ENCODE measurements around the gene RALGAPB. TPM values are rescaled to one million over a fixed set of nuclear protein-coding genes. Genes with fewer than 3 reads are reported as not detected.

Gene RALGAPB
- total and polyA plus RNA-seq, 2 of the 13 experiments (the other 11 are each of a cell fraction or from before 2014, with no cell fraction given): 17.6 to 30.6 TPM

DNA sequence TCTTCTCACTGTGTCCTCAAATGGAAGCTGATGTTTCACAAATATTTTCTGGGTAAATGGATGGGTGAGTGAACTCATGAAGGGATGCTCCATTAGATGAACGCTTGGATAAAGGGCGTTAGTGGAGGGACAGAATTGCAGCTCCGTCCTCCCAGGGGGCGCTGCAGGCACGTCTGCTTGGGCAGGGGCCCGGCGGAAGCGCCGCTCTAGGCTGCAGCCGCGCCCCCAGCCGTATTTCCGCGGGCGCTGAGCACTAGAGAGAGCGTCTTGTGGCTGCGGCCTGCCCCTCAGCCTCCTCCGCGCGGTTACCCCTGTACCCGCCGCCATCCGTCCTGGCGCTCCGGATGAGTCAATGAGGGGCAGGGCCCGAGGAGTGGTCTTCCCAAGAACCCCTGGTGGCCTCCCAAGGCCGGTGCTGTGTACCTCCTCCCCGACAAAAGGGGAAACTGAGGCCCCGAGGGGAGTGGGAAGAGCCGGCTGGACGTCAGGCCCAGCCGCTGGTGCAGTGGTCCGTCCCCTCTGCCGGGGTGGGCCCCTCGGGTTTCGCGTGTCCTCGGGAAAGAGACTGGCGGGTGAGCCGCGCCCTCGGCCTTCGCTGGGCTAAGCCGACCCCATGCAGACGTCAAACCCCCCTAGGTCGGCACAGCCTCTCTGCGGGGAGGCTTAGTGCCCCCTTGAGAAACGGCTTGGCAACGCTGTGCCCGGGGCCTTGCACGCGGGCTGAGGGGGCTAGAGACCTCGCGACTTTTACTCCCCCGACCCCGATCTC lies 26.0 kb upstream of the RALGAPB start (continued):
- TF ChIP-seq HNF4G (IDR thresholded peaks at IDR 0.05; ENCODE audit: borderline replicate concordance, low read depth, low read length) (no peak), HNF4G (CRISPR knock-in tag; IDR thresholded peaks at IDR 0.05; ENCODE audit: borderline replicate concordance, low read depth) (peak; percentile 75), NFKB2 (CRISPR knock-in tag; IDR thresholded peaks at IDR 0.05; ENCODE audit: borderline replicate concordance) (peak; percentile 94), ZFP36L1 (CRISPR knock-in tag; IDR thresholded peaks at IDR 0.05) (no peak), ARID2 (CRISPR knock-in tag; IDR thresholded peaks at IDR 0.05; ENCODE audit: borderline replicate concordance) (peak; percentile 61; the same call in 1 of the 2 replicates), MTA1 (CRISPR knock-in tag; IDR thresholded peaks at IDR 0.05; ENCODE audit: borderline replicate concordance) (peak; percentile 89; the same call in 1 of the 2 replicates), RBAK (CRISPR knock-in tag; IDR thresholded peaks at IDR 0.05) (0 out of 2 replicates have a peak, but pooled peaks have one; percentile 34), NONO (IDR thresholded peaks at IDR 0.05) (no peak), NONO (CRISPR knock-in tag; conservative IDR thresholded peaks at IDR 0.05) (peak; percentile 98), SNRNP70 (IDR thresholded peaks at IDR 0.05; ENCODE audit: low read depth, low read length) (no peak), NPAS2 (CRISPR knock-in tag; IDR thresholded peaks at IDR 0.05; ENCODE audit: borderline replicate concordance) (0 out of 2 replicates have a peak, but pooled peaks have one; percentile 29), ISX (CRISPR knock-in tag; conservative IDR thresholded peaks at IDR 0.05) (peak; percentile 96; the same call in 1 of the 2 replicates), KDM3A (CRISPR knock-in tag; IDR thresholded peaks at IDR 0.05; ENCODE audit: low read depth) (peak; percentile 100), ZNF761 (CRISPR knock-in tag; conservative IDR thresholded peaks at IDR 0.05) (peak; percentile 95; the same call in 1 of the 2 replicates), ZNF235 (CRISPR knock-in tag; IDR thresholded peaks at IDR 0.05; ENCODE audit: borderline replicate concordance) (peak; percentile 97), SIN3B (IDR thresholded peaks at IDR 0.05; ENCODE audit: low read length) (peak; percentile 74)
- TF ChIP-seq, protein P1, sequence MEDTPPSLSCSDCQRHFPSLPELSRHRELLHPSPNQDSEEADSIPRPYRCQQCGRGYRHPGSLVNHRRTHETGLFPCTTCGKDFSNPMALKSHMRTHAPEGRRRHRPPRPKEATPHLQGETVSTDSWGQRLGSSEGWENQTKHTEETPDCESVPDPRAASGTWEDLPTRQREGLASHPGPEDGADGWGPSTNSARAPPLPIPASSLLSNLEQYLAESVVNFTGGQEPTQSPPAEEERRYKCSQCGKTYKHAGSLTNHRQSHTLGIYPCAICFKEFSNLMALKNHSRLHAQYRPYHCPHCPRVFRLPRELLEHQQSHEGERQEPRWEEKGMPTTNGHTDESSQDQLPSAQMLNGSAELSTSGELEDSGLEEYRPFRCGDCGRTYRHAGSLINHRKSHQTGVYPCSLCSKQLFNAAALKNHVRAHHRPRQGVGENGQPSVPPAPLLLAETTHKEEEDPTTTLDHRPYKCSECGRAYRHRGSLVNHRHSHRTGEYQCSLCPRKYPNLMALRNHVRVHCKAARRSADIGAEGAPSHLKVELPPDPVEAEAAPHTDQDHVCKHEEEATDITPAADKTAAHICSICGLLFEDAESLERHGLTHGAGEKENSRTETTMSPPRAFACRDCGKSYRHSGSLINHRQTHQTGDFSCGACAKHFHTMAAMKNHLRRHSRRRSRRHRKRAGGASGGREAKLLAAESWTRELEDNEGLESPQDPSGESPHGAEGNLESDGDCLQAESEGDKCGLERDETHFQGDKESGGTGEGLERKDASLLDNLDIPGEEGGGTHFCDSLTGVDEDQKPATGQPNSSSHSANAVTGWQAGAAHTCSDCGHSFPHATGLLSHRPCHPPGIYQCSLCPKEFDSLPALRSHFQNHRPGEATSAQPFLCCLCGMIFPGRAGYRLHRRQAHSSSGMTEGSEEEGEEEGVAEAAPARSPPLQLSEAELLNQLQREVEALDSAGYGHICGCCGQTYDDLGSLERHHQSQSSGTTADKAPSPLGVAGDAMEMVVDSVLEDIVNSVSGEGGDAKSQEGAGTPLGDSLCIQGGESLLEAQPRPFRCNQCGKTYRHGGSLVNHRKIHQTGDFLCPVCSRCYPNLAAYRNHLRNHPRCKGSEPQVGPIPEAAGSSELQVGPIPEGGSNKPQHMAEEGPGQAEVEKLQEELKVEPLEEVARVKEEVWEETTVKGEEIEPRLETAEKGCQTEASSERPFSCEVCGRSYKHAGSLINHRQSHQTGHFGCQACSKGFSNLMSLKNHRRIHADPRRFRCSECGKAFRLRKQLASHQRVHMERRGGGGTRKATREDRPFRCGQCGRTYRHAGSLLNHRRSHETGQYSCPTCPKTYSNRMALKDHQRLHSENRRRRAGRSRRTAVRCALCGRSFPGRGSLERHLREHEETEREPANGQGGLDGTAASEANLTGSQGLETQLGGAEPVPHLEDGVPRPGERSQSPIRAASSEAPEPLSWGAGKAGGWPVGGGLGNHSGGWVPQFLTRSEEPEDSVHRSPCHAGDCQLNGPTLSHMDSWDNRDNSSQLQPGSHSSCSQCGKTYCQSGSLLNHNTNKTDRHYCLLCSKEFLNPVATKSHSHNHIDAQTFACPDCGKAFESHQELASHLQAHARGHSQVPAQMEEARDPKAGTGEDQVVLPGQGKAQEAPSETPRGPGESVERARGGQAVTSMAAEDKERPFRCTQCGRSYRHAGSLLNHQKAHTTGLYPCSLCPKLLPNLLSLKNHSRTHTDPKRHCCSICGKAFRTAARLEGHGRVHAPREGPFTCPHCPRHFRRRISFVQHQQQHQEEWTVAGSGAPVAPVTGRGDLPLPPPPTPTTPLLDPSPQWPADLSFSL (CRISPR knock-in tag; IDR thresholded peaks at IDR 0.05): no peak
- TF ChIP-seq, protein P2, sequence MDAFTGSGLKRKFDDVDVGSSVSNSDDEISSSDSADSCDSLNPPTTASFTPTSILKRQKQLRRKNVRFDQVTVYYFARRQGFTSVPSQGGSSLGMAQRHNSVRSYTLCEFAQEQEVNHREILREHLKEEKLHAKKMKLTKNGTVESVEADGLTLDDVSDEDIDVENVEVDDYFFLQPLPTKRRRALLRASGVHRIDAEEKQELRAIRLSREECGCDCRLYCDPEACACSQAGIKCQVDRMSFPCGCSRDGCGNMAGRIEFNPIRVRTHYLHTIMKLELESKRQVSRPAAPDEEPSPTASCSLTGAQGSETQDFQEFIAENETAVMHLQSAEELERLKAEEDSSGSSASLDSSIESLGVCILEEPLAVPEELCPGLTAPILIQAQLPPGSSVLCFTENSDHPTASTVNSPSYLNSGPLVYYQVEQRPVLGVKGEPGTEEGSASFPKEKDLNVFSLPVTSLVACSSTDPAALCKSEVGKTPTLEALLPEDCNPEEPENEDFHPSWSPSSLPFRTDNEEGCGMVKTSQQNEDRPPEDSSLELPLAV (CRISPR knock-in tag; conservative IDR thresholded peaks at IDR 0.05; ENCODE audit: low read depth): no peak
